OCI-LY1 (cell line): Measurements from ENCODE around the gene MNT.

Experiments
- CTCF ChIP-seq: fragments of 200-600 bp; sonication (generic), shearing (Covaris generic); IDR thresholded peaks from 2 replicates; pipeline ENCODE4 v1.5.1; 2017; ENCODE audit warnings: mild to moderate bottlenecking, antibody characterized with exemption, low read length, moderate library complexity, mixed read lengths
- EZH2 ChIP-seq: fragments of 200-600 bp; sonication (generic), shearing (Covaris generic); IDR thresholded peaks from 2 replicates; pipeline ENCODE4 v1.8.0; 2017; ENCODE audit warnings: borderline replicate concordance, mixed run types, mild to moderate bottlenecking, antibody characterized with exemption, low read length, moderate library complexity, mixed read lengths

- TF ChIP-seq CTCF (no peak), EZH2 (no peak)
Observed at GRCh38 chr17:2374549-2375285, 26.1 kb downstream of the MNT start.
